HG02981 (cell line): ENCODE measurements around the gene RANBP10.

Source experiments
- ATAC-seq: cut with Tn5 transposase; IDR thresholded peaks from one replicate; pipeline ENCODE4 v1.9.1; 2021; ENCODE audit warnings: mild to moderate bottlenecking, moderate library complexity; ENCODE audit not compliant: unreplicated experiment

RANBP10 gene

GRCh38 chr16:67828651-67829050, 22.3 kb upstream of the RANBP10 start:
- ATAC-seq: no peak

- ATAC-seq: no peak
Measured at GRCh38 chr16:67825906-67826305, 19.5 kb upstream of the RANBP10 start.

GRCh38 chr16:67825119-67825518, 18.8 kb upstream of the RANBP10 start:
- no peak for ATAC-seq

GRCh38 chr16:67822511-67822910, 16.2 kb upstream of the RANBP10 start:
- ATAC-seq: no peak

GRCh38 chr16:67820608-67821259, 14.4 kb upstream of the RANBP10 start:
- no peak for ATAC-seq

- ATAC-seq: no peak
Measured at GRCh38 chr16:67814567-67814966, 8.2 kb upstream of the RANBP10 start.

- ATAC-seq: no peak
Measured at GRCh38 chr16:67811899-67812298, 5.5 kb upstream of the RANBP10 start.

- ATAC-seq: peak; percentile 0
Measured at GRCh38 chr16:67807148-67807682, 855 bp upstream of the RANBP10 start.

- no peak for ATAC-seq
Measured at GRCh38 chr16:67805718-67806427, 487 bp downstream of the RANBP10 start.

GRCh38 chr16:67804853-67805542, 1.4 kb downstream of the RANBP10 start:
- ATAC-seq: no peak

GRCh38 chr16:67803894-67804293, 2.5 kb downstream of the RANBP10 start:
- no peak for ATAC-seq

GRCh38 chr16:67801883-67802282, 4.5 kb downstream of the RANBP10 start:
- ATAC-seq: no peak

- no peak for ATAC-seq
Measured at GRCh38 chr16:67801241-67801640, 5.1 kb downstream of the RANBP10 start.

- ATAC-seq: no peak
Measured at GRCh38 chr16:67800338-67800926, 5.9 kb downstream of the RANBP10 start.

- ATAC-seq: no peak
Measured at GRCh38 chr16:67796099-67796718, 10.2 kb downstream of the RANBP10 start.

- no peak for ATAC-seq
Measured at GRCh38 chr16:67790071-67790470, 16.3 kb downstream of the RANBP10 start.

GRCh38 chr16:67786491-67786890, 19.9 kb downstream of the RANBP10 start:
- ATAC-seq: no peak

GRCh38 chr16:67783353-67783725, 23.0 kb downstream of the RANBP10 start:
- no peak for ATAC-seq

- no peak for ATAC-seq
Measured at GRCh38 chr16:67782567-67783352, 23.6 kb downstream of the RANBP10 start.

- ATAC-seq: no peak
Measured at GRCh38 chr16:67781565-67781921, 24.8 kb downstream of the RANBP10 start.
